GM18951 (cell line): ENCODE measurements around the gene DOCK2.

Experiments used
- POLR2A ChIP-seq: IDR thresholded peaks from 4 replicates; pipeline ENCODE4 v1.6.1; 2011; ENCODE audit warnings: mild to moderate bottlenecking; ENCODE audit not compliant: insufficient read length, insufficient read depth; ENCODE audit errors: extremely low read depth
- in situ Hi-C: fragments of 300-500 bp; cut with MboI; formaldehyde crosslinking; loops from one replicate; pipeline ENCODE4 v1.12.0; 2022; ENCODE audit warnings: low sequenced_read_pairs, mixed read lengths, inconsistent platforms; ENCODE audit not compliant: unreplicated experiment

The DOCK2 gene

DNA sequence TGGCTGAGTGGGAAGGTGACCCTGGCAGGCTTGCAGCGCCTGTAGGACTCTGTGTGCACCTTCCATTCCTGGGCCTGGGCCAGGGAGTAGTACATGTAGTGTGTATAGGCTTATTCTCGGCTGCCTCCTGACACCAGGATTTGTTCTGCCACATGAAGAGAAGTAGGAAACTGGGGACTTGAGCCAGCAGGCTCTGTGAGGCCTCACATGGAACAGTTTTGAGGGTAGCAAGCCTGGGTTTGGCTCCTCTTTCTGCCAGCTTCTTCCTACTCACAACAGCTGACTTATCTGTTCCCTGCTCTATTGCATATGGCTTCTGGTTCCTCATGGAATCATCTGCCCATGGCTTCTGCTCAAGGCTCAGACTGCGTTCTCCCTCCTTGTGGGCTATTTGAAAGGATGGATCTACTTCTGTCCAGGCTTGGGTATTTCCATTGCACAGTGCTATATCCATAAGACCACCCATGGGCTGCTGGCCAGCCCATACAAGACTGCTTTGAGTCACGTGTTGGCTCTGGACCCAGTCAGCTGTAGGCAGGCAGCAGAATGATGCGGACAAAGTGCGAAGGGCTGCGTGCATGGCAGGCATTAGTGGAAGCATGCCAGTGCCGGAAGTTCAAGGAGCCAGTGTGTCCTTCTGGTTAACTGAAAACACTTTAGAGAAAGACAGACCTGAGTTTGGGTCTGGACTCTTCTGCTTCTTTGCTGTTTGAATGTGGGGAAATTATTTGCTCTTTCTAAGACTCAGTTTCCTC, 354.2 kb downstream of the DOCK2 start:
- TF ChIP-seq POLR2A = no peak
- in situ Hi-C loops = no loop called here

- in situ Hi-C loops = no loop called here
- TF ChIP-seq POLR2A = no peak
Observed at GRCh38 chr5:169992789-169993484, 355.9 kb downstream of the DOCK2 start.

DNA sequence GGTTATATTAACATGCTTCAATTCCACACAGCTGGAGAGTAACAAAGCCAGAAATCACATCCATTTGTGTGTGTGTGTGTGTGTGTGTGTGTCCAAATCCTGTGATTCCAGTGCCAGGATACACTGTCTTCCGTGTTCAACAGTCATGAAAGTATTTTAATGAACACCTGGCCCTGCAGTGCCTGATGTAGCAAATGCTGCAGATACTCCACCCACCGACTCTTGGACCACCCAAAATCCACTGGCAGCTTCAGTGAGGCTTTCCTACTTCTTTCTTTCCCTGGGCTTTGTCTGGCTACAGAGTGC, 356.4 kb downstream of the DOCK2 start:
- TF ChIP-seq POLR2A = no peak
- in situ Hi-C loops = no loop called here

- in situ Hi-C loops = no loop called here
- no peak for TF ChIP-seq POLR2A
Observed at GRCh38 chr5:169997798-169998197, 360.7 kb downstream of the DOCK2 start.

DNA sequence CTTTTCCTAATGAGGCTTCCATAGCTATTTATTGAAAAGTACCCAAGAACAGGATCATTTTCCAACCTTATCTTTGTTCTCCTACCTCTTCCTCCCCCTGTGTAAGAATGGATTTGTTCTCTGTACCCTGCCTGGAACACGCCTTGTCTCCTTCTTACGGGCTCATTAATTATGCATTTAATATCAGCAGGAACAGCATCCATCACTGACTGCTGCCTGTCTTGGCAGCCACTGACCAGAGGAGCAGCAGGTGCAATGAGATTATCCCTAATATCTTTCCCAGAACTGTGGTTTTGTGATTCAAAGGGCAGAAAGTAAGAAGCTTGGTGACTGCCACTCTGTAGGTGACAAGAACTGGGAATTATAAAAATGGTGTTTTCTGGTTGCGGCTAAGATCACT, 362.5 kb downstream of the DOCK2 start:
- in situ Hi-C loops = no loop called here
- no peak for TF ChIP-seq POLR2A

- in situ Hi-C loops = no loop called here
- no peak for TF ChIP-seq POLR2A
Observed at GRCh38 chr5:170000155-170000554, 363.1 kb downstream of the DOCK2 start.

DNA sequence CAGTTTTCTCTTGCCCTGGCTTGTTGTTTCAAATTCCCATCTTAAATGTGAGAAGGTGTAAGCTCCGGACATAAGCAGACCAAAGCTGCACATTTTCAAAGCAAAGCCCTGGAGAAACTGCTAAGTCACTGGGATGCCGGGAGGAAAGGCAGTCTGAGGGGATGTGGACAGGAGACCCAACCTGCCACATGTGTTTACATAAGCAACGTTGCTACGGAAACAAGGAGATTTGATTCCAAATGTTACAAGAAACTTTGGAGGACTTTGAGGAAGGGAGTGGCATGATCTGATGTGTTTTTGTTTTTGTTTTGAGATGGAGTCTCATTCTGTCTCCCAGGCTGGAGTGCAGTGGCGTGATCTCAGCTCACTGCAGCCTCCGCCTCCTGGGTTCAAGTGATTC, 368.9 kb downstream of the DOCK2 start:
- no peak for TF ChIP-seq POLR2A
- in situ Hi-C loops = no loop called here

GRCh38 chr5:170008376-170008775, 371.3 kb downstream of the DOCK2 start:
- in situ Hi-C loops = no loop called here
- TF ChIP-seq POLR2A = no peak

GRCh38 chr5:170010595-170010994, 373.5 kb downstream of the DOCK2 start:
- in situ Hi-C loops = no loop called here
- no peak for TF ChIP-seq POLR2A

GRCh38 chr5:170011751-170012150, 374.7 kb downstream of the DOCK2 start:
- no peak for TF ChIP-seq POLR2A
- in situ Hi-C loops = no loop called here

DNA sequence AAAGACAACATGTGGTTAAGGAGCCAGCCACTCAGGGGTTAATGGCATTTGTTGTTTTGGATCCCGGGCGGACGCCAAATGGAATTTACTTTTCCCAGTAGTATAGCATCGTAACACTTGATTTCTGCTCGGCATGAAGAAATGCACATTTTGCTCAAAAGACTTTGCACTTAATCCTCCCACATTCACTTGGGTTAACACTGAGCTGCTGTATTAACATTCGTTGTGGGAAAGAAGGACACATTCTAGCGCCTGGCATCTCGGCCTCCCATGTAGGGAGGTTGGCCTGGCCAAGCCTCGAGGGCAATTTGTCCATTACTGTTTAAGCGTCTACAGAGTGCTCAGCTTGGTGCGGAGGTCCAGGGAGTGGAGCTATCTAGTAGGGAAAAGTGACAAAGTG, 375.5 kb downstream of the DOCK2 start:
- in situ Hi-C loops = no loop called here
- no peak for TF ChIP-seq POLR2A

DNA sequence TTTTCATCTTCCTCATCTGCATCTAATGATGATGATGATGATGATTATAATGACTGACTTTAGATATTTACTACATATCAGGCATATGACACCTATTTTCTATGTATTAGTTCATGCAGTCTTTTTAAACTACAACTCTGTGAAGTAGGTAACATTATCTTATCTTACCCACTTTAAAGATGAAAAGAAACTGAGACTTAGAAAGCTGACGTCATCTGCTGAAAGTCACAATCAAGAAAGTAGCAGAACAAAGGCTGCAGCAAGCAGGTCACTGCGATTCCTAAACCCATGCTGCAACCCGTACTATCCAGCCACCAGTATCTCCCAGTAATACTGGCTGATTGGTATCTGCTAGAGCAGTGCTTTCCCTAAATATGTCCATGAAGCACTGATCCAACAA, 383.3 kb downstream of the DOCK2 start:
- no peak for TF ChIP-seq POLR2A
- in situ Hi-C loops = no loop called here

DNA sequence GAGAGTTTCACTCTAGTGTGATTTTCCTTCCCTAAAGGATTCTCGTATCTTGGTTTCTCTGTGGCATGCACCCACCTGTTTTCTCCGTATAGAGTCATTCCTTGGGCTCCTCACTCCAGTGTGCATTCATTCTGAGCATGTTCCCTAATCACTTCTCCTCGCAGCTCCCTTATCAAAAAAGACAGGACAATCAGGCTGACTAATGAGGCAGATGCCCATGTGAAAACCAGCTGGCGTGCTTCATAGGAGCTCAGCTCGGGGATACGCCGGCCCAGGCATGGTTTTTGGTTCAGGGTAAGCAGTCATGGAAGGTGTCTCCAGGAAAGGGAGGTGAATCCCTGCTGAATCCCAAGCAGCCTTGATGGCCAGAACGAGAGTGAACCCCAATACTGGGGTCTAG, 384.4 kb downstream of the DOCK2 start:
- TF ChIP-seq POLR2A = no peak
- in situ Hi-C loops = no loop called here

GRCh38 chr5:170025853-170026252, 388.8 kb downstream of the DOCK2 start:
- in situ Hi-C loops = no loop called here
- no peak for TF ChIP-seq POLR2A
